ENCODE measurements around the gene SPHK2.
A peak's percentile ranks its signal among the peaks of the same experiment; 100 is the strongest.
"Not testable (repeated sequence)": the region's sequence is repeated elsewhere in the genome, so short reads cannot be mapped to it uniquely, and the experiment has no call there.

SPHK2 gene

DNA sequence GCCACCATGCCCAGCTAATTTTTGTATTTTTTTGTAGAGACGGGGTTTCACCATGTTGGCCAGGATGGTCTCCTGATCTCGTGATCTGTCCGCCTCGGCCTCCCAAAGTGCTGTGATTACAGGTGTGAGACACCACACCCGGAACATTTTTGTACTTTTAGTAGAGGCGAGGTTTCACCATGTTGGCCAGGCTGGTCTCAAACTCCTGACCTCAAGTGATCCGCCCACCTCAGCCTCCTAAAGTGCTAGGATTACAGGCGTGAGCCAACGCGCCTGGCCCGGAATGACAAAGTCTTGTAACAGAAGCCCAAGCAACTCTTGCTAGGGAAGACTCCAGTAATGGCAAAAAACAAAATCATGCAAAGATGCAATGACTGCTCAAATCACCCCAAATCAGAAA, 13.0 kb downstream of the SPHK2 start:
- peaks cover 25% of the 10 kb centered on the region for H3K4me1 ChIP-seq (ENCODE audit: control insufficient read depth, insufficient read depth, low read length, unreplicated experiment)
- H2AFZ ChIP-seq (ENCODE audit: low read length, unreplicated experiment); H3K4me3 ChIP-seq (ENCODE audit: low read depth, low read length); H3K27me3 ChIP-seq (ENCODE audit: insufficient read depth, low read length); H3K36me3 ChIP-seq (ENCODE audit: insufficient read depth, low read length); H3K79me2 ChIP-seq (ENCODE audit: control insufficient read depth, insufficient read depth, low read length, unreplicated experiment); H3K27ac ChIP-seq (ENCODE audit: low read depth, low read length): not testable (repeated sequence)

DNA sequence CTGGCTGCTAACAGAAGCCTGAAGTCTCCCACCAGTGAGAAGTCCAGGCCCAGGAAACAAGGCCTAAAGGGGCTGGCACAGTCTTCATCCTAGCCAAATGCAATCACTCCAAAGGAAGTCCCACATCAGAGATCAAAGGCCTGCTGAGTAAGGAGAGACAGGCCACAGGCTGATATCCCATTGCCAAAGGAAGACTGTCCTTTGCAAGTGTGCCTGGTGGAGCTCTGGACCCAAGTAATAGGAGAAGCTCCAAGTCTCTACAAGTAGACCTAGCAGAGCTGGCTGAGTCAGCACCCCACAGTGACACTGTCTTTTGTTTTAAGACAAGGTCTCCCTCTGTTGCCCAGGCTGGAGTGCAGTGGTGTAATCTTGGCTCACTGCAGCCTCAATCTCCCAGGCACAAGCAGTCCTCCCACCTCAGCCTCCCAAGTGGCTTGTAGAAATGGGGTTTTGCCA, 13.4 kb downstream of the SPHK2 start:
- H2AFZ ChIP-seq (ENCODE audit: low read length, unreplicated experiment), result no peak overlapping the region
- H3K36me3 ChIP-seq (ENCODE audit: insufficient read depth, low read length), result no peaks in the 10 kb centered on the region
- H3K4me1 ChIP-seq (ENCODE audit: control insufficient read depth, insufficient read depth, low read length, unreplicated experiment), result peaks cover 25% of the 10 kb centered on the region
- H3K79me2 ChIP-seq (ENCODE audit: control insufficient read depth, insufficient read depth, low read length, unreplicated experiment), result no peaks in the 10 kb centered on the region
- H3K27me3 ChIP-seq (ENCODE audit: insufficient read depth, low read length), result no peaks in the 10 kb centered on the region
- H3K27ac ChIP-seq (ENCODE audit: low read depth, low read length), result no peak overlapping the region
- no peak overlapping the region for H3K4me3 ChIP-seq (ENCODE audit: low read depth, low read length)

DNA sequence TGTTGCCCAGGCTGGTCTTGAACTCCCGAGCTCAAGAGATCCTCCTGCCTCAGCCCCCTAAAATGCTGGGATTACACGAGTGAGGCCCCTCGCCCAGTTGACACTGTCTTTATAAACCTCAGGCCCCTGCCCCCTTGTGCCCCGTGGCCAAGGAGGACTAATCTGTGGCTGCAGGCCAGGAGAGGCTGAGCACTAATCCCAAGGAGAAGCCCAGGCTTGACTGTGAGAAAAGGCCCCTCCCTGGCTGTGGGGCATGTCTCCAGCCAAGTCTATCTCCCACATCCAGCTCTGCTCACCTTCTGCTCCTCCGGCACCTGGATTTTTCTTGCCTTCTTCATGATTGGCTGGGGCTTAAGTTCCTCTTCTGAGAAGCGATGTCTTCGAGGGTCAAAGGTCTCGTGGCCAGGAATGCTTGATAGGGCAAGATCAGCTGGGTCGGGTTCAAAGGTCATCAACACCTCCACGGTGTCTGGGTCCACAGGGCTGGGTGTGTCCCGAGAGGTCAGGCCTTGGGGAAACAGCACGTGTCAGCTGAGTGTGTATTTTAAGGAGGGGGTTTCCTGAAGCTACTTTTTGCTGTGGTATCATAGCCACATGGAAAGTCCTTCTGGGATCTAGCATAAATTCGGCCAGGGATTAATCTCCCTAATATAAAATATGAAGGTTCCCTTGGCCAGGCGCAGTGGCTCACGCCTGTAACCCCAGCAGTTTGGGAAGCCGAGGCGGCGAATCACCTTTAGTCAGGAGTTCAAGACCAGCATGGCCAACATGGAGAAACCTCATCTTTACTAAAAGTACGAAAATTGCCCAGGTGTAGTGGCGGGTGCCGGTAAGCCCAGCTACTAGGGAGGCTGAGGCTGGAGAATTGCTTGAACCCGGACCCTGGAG, 14.1 kb downstream of the SPHK2 start:
- Histone ChIP-seq H3K4me1 (ENCODE audit: control insufficient read depth, insufficient read depth, low read length, unreplicated experiment) (peaks cover 25% of the 10 kb centered on the region), H3K79me2 (ENCODE audit: control insufficient read depth, insufficient read depth, low read length, unreplicated experiment) (no peaks in the 10 kb centered on the region), H3K4me3 (ENCODE audit: low read depth, low read length) (peak overlapping the region; percentile 76), H3K27ac (ENCODE audit: low read depth, low read length) (peak overlapping the region; percentile 71; the same call in 1 of the 2 replicates), H2AFZ (ENCODE audit: low read length, unreplicated experiment) (no peak overlapping the region), H3K36me3 (ENCODE audit: insufficient read depth, low read length) (no peaks in the 10 kb centered on the region), H3K27me3 (ENCODE audit: insufficient read depth, low read length) (no peaks in the 10 kb centered on the region)

DNA sequence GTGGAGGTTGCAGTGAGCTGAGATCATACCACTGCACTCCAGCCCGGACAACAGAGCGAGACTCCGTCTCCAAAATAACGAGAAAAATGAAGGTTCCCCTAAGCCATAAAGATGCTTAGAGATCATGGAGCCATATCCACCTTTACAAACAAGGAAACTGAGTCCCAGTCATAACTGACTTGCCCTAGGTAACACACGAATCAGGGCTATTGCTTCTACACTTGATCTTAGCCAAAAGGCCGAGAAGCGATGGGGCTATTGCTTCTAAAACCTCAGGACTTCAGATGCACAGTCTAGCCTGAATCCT, 14.7 kb downstream of the SPHK2 start:
- peak overlapping the region; percentile 76 for H3K4me3 ChIP-seq (ENCODE audit: low read depth, low read length)
- H3K27me3 ChIP-seq (ENCODE audit: insufficient read depth, low read length), result no peaks in the 10 kb centered on the region
- peak overlapping the region; percentile 71 for H3K27ac ChIP-seq (ENCODE audit: low read depth, low read length)
- peak overlapping the region; percentile 85 for H2AFZ ChIP-seq (ENCODE audit: low read length, unreplicated experiment)
- H3K36me3 ChIP-seq (ENCODE audit: insufficient read depth, low read length), result no peaks in the 10 kb centered on the region
- peaks cover 25% of the 10 kb centered on the region for H3K4me1 ChIP-seq (ENCODE audit: control insufficient read depth, insufficient read depth, low read length, unreplicated experiment)
- H3K79me2 ChIP-seq (ENCODE audit: control insufficient read depth, insufficient read depth, low read length, unreplicated experiment), result no peaks in the 10 kb centered on the region

DNA sequence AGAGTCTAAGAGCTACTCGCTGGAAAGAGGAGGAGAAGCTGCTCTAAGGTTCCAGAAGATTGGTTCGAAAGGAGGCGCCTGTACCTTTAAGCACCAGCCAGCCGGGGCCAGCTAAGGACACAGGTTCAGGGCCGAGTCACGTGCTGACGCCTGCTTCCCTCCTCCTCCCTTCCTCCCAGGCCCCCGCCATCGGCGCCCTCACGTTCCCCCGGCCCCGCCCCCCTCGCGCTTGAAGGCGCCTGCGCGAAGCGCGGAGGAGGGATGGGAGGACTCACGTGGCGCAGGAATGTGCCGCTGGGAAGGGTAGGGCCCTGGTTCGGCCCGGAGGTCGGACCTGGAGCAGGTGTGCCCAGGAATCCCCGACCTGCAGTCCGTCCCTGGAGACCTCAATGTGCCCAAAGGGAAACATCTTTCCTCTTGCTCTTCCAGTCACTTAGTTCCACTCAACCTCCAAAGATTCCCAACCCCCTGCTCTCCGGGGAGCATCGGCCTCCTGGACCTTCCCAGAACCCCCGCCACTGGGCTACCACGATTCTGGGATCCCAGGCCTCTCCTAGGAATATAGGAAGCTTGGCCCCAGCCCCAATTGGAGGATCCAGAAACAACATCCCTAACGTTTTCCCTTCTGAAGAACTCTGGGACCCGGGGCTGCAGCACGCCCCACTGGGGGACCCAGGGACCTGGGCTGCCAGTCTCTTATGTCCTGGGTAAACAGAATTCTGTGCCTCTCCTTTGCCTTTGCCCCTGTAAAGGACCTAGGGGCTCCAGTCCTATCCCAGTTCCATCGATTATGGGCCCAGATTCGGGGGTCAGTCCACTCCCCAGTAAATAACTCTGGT, 15.3 kb downstream of the SPHK2 start:
- peak overlapping the region; percentile 76 for H3K4me3 ChIP-seq (ENCODE audit: low read depth, low read length)
- peak overlapping the region; percentile 85 for H2AFZ ChIP-seq (ENCODE audit: low read length, unreplicated experiment)

DNA sequence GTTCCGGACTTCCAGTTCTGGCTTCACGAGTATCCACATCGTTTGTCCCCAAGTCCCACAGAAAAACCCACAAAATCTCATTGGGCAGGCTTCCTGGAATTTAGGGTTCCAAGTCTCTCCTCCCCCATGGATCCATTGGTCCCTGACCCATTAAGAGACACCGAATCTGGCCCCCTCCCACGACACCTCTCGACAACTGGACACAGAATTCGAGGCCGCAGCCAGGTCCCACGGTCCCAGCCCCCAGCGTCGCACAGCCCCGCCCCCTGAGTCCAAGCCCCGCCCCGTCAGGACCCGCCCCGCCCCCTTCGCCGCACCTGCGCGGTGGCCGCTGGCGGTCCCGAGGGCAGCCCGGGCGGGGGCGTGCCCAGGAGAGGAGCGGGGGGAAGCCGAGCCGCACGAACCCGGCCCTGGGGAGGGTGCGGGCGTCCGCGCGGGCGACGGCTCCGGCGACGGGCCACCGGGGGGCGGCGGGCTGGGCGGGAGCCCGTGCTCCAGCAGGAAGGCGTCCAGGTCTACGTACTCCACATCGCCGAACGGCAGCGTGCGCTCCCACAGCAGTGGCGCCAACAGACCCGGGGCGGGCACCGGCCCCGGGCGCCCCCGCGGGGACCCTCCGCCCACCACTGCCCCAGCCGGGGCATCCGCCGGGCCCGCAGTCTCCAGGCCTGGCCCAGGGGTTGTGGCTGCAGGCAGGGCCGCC, 16.1 kb downstream of the SPHK2 start:
- H2AFZ ChIP-seq (ENCODE audit: low read length, unreplicated experiment), result peak overlapping the region; percentile 14
- H3K4me1 ChIP-seq (ENCODE audit: control insufficient read depth, insufficient read depth, low read length, unreplicated experiment), result peaks cover 25% of the 10 kb centered on the region

More for the DNA sequence above, 15.3 kb downstream of the SPHK2 start:
- Histone ChIP-seq H3K36me3 (ENCODE audit: insufficient read depth, low read length) (no peaks in the 10 kb centered on the region), H3K4me1 (ENCODE audit: control insufficient read depth, insufficient read depth, low read length, unreplicated experiment) (peaks cover 25% of the 10 kb centered on the region), H3K27me3 (ENCODE audit: insufficient read depth, low read length) (no peaks in the 10 kb centered on the region; the same call in 1 of the 2 replicates), H3K27ac (ENCODE audit: low read depth, low read length) (peak overlapping the region; percentile 71), H3K79me2 (ENCODE audit: control insufficient read depth, insufficient read depth, low read length, unreplicated experiment) (no peaks in the 10 kb centered on the region)

DNA sequence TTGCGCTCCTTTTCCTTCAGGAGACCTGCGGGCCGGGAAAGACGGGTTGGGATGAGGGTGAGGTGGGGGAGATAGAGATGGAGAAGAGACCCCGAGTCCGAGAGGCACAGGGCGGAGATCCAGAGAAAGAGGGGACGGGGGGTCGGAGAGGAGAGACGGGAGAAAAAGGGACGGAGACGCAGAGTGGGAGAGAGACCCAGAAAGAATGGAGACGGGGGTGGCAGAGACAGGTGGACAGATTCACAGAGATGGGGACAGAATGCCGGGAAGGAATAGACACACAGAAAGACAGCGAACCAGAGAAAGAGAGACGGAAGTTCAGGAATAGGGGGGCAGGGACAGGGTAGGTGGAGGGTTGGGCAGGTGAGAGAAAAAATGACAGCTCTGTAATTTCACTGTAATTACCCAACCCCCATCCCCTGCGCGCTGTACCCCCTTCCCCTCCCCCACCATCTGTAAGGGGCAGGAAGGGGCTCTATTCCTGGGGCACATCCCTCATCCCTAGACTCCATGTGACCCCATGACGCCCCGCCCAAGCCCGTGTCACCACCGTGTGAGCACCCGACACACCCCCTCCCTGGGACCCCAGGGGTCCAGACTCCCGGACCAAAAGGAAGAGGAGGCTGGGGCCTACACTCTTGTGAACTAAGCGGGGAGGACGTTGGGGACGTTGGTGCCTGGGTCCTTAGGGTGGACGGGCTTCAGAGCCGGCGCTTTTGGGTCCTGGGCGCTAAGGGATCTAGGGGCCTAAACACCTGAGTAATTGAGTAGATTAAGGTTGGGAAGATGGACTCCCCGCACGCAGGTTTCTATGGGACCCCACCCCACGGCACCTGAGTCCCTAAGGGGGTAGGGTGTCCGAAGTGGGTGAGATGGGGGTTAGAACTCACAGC, 16.9 kb downstream of the SPHK2 start:
- Histone ChIP-seq H3K27me3 (ENCODE audit: insufficient read depth, low read length) (no peaks in the 10 kb centered on the region; the same call in 1 of the 2 replicates), H3K4me3 (ENCODE audit: low read depth, low read length) (peak overlapping the region; percentile 81), H3K27ac (ENCODE audit: low read depth, low read length) (no peak overlapping the region), H3K36me3 (ENCODE audit: insufficient read depth, low read length) (no peaks in the 10 kb centered on the region), H3K79me2 (ENCODE audit: control insufficient read depth, insufficient read depth, low read length, unreplicated experiment) (no peaks in the 10 kb centered on the region), H3K4me1 (ENCODE audit: control insufficient read depth, insufficient read depth, low read length, unreplicated experiment) (peaks cover 25% of the 10 kb centered on the region), H2AFZ (ENCODE audit: low read length, unreplicated experiment) (no peak overlapping the region)

More for the DNA sequence above, 16.1 kb downstream of the SPHK2 start:
- Histone ChIP-seq H3K27me3 (ENCODE audit: insufficient read depth, low read length) (no peaks in the 10 kb centered on the region; the same call in 1 of the 2 replicates), H3K79me2 (ENCODE audit: control insufficient read depth, insufficient read depth, low read length, unreplicated experiment) (no peaks in the 10 kb centered on the region), H3K36me3 (ENCODE audit: insufficient read depth, low read length) (no peaks in the 10 kb centered on the region), H3K4me3 (ENCODE audit: low read depth, low read length) (peak overlapping the region; percentile 76), H3K27ac (ENCODE audit: low read depth, low read length) (peak overlapping the region; percentile 65)

DNA sequence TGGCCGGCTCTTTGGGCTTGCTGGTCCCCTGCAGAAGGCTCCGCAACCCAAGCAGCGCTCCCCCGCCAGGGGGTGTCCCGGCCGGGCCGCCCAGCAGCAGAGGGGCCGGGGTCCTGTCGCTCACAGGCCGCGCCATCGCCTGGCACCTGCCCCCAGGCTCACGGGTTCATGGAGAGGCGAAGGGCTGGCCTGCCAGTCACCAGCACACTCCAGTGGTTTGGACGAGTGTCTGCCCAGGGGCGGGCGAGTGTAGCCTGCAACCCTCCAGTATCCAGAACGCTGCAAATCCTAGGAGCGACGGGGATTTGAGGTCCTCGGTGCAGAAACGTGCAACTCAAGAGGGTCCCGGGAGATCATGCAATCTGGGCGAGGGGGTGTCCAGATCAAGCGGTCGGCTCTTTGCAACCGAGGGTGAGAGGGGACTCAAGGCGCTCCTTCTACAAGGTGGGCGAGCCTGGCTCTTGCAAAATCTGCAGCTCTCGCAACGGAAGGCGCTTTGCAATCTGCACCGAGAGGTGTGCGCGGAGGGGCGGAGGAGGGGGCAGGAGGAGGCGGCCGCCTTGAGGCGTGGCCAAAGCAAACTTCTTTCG, 17.6 kb downstream of the SPHK2 start, which contains the start of gene DBP:
DBP (minus strand) TSS at position 521 of the 590 bp plus-strand sequence; CDS start at position 136, 385 bp downstream.
- peak within 1 kb of the TSS; percentile 84 for H2AFZ ChIP-seq (ENCODE audit: low read length, unreplicated experiment)

DNA sequence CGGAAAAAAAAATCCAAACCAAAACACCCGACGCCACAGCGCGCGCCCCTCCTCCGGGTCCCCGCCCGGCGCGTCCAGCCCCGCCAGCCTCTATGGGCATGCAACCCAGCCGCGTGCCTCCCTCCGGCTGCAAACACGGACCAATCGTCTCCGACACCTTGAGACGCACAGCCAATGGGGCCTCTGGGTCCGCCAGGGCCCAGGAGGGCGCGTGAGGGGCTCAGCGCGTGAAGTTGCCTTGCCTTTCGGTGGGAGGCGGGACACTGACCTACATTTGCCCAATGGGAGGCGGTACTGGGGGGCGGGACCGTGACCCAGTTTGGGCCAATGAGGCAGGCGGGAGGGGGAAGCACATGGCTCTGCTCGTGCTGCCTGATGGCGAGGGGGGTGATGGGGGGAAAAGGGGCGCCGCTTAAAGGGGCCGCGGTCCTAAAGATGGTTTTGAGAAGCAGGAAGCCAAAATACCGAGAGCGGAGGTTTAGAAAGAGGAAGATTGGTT, 18.2 kb downstream of the SPHK2 start:
- peak overlapping the region; percentile 84 for H2AFZ ChIP-seq (ENCODE audit: low read length, unreplicated experiment)
- peaks cover 23% of the 10 kb centered on the region for H3K4me1 ChIP-seq (ENCODE audit: control insufficient read depth, insufficient read depth, low read length, unreplicated experiment)

More for the DNA sequence above, 17.6 kb downstream of the SPHK2 start, which contains the start of gene DBP:
- peak within 1 kb of the TSS; percentile 73 for H3K27ac ChIP-seq (ENCODE audit: low read depth, low read length)
- H3K27me3 ChIP-seq (ENCODE audit: insufficient read depth, low read length), result no peaks in the 10 kb centered on the region; the same call in 1 of the 2 replicates
- no peaks in the 10 kb centered on the region for H3K79me2 ChIP-seq (ENCODE audit: control insufficient read depth, insufficient read depth, low read length, unreplicated experiment)
- H3K36me3 ChIP-seq (ENCODE audit: insufficient read depth, low read length), result no peaks in the 10 kb centered on the region
- peaks cover 25% of the 10 kb centered on the region for H3K4me1 ChIP-seq (ENCODE audit: control insufficient read depth, insufficient read depth, low read length, unreplicated experiment)
- H3K4me3 ChIP-seq (ENCODE audit: low read depth, low read length), result peak within 1 kb of the TSS; percentile 81

More for the DNA sequence above, 18.2 kb downstream of the SPHK2 start:
- Histone ChIP-seq H3K27ac (ENCODE audit: low read depth, low read length) (peak overlapping the region; percentile 73), H3K79me2 (ENCODE audit: control insufficient read depth, insufficient read depth, low read length, unreplicated experiment) (no peaks in the 10 kb centered on the region), H3K27me3 (ENCODE audit: insufficient read depth, low read length) (no peaks in the 10 kb centered on the region; the same call in 1 of the 2 replicates), H3K4me3 (ENCODE audit: low read depth, low read length) (peak overlapping the region; percentile 81), H3K36me3 (ENCODE audit: insufficient read depth, low read length) (no peaks in the 10 kb centered on the region)

Measured in ACC112 (cell line).